OCI-LY1 (cell line): ENCODE measurements around the gene ADAMTS18.

Experiments
- H2AFZ ChIP-seq: fragments of 200-600 bp; sonication (generic), shearing (Covaris generic); 2 replicates; pipeline ENCODE4 v1.6.0; 2014; ENCODE audit warnings: antibody characterized with exemption, mild to moderate bottlenecking, low read length
- H3F3A ChIP-seq: fragments of 200-600 bp; sonication (generic), shearing (Covaris generic); 2 replicates; pipeline ENCODE4 v1.6.0; 2014; ENCODE audit warnings: mild to moderate bottlenecking, antibody characterized with exemption, low read length, moderate library complexity; ENCODE audit not compliant: insufficient read depth
- H3K27ac ChIP-seq: fragments of 200-600 bp; sonication (generic); 2 replicates; pipeline ENCODE4 v1.5.1; 2014; ENCODE audit warnings: low read length, mixed run types, mild to moderate bottlenecking, low read depth; ENCODE audit not compliant: poor library complexity, severe bottlenecking
- H3K27me3 ChIP-seq: fragments of 200-600 bp; sonication (generic); 2 replicates; pipeline ENCODE4 v1.6.0; 2014; ENCODE audit warnings: antibody characterized with exemption, mild to moderate bottlenecking, low read length, moderate library complexity; ENCODE audit not compliant: insufficient read depth
- H3K36me3 ChIP-seq: fragments of 200-600 bp; sonication (generic); 2 replicates; pipeline ENCODE4 v1.6.1; 2014; ENCODE audit warnings: mild to moderate bottlenecking, antibody characterized with exemption, low read length, moderate library complexity, mixed read lengths; ENCODE audit not compliant: insufficient read depth
- H3K4me1 ChIP-seq: fragments of 200-600 bp; sonication (generic); 2 replicates; pipeline ENCODE4 v1.5.1; 2014; ENCODE audit warnings: mild to moderate bottlenecking, low read length, moderate library complexity; ENCODE audit not compliant: insufficient read depth, severe bottlenecking
- H3K4me2 ChIP-seq: fragments of 200-600 bp; sonication (generic), shearing (Covaris generic); 2 replicates; pipeline ENCODE4 v1.6.1; 2014; ENCODE audit warnings: low read length
- H3K4me3 ChIP-seq: fragments of 200-600 bp; sonication (generic); 2 replicates; pipeline ENCODE4 v1.5.1; 2014; ENCODE audit warnings: low read length, low read depth, mild to moderate bottlenecking, mixed read lengths; ENCODE audit not compliant: poor library complexity, severe bottlenecking
- H3K79me2 ChIP-seq: fragments of 200-600 bp; shearing (Covaris generic); 2 replicates; pipeline ENCODE4 v1.6.1; 2016; ENCODE audit warnings: mixed run types, low read length, mixed read lengths; ENCODE audit not compliant: insufficient read depth
- H3K9ac ChIP-seq: fragments of 200-600 bp; sonication (generic), shearing (Covaris generic); 2 replicates; pipeline ENCODE4 v1.6.1; 2014; ENCODE audit warnings: mild to moderate bottlenecking, low read length, mixed read lengths
- H3K9me2 ChIP-seq: fragments of 200-600 bp; sonication (generic), shearing (Covaris generic); 2 replicates; pipeline ENCODE4 v1.6.1; 2014; ENCODE audit warnings: low read depth, mild to moderate bottlenecking, low read length, mixed read lengths
- H3K9me3 ChIP-seq: fragments of 200-600 bp; shearing (Covaris generic); 2 replicates; pipeline ENCODE4 v1.6.1; 2014; ENCODE audit warnings: low read length, mixed read lengths
- H4K20me1 ChIP-seq: fragments of 200-600 bp; sonication (generic), shearing (Covaris generic); 2 replicates; pipeline ENCODE4 v1.6.0; 2016; ENCODE audit warnings: mild to moderate bottlenecking, low read length; ENCODE audit not compliant: insufficient read depth
- EZH2 ChIP-seq: fragments of 200-600 bp; sonication (generic), shearing (Covaris generic); IDR thresholded peaks from 2 replicates; pipeline ENCODE4 v1.8.0; 2017; ENCODE audit warnings: borderline replicate concordance, mixed run types, mild to moderate bottlenecking, antibody characterized with exemption, low read length, moderate library complexity, mixed read lengths
- TF ChIP-seq, protein P1 (sequence below): fragments of 200-600 bp; sonication (generic), shearing (Covaris generic); IDR thresholded peaks from 2 replicates; pipeline ENCODE4 v1.5.1; 2017; ENCODE audit warnings: mild to moderate bottlenecking, antibody characterized with exemption, low read length, moderate library complexity, mixed read lengths

The ADAMTS18 gene

GRCh38 chr16:77299395-77299794 lies 135.4 kb downstream of the ADAMTS18 start:
- no peaks in the 10 kb centered on the region for H3F3A ChIP-seq
- H3K27me3 ChIP-seq, result no peaks in the 10 kb centered on the region
- H3K9ac ChIP-seq, result no peak overlapping the region
- H3K9me2 ChIP-seq, result no peaks in the 10 kb centered on the region
- H3K9me3 ChIP-seq, result no peaks in the 10 kb centered on the region
- no peak overlapping the region for H3K27ac ChIP-seq
- TF ChIP-seq, protein P1, sequence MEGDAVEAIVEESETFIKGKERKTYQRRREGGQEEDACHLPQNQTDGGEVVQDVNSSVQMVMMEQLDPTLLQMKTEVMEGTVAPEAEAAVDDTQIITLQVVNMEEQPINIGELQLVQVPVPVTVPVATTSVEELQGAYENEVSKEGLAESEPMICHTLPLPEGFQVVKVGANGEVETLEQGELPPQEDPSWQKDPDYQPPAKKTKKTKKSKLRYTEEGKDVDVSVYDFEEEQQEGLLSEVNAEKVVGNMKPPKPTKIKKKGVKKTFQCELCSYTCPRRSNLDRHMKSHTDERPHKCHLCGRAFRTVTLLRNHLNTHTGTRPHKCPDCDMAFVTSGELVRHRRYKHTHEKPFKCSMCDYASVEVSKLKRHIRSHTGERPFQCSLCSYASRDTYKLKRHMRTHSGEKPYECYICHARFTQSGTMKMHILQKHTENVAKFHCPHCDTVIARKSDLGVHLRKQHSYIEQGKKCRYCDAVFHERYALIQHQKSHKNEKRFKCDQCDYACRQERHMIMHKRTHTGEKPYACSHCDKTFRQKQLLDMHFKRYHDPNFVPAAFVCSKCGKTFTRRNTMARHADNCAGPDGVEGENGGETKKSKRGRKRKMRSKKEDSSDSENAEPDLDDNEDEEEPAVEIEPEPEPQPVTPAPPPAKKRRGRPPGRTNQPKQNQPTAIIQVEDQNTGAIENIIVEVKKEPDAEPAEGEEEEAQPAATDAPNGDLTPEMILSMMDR, result no peak
- TF ChIP-seq EZH2, result no peak
- no peaks in the 10 kb centered on the region for H4K20me1 ChIP-seq
- H3K36me3 ChIP-seq, result no peaks in the 10 kb centered on the region
- no peaks in the 10 kb centered on the region for H3K4me1 ChIP-seq
- H2AFZ ChIP-seq, result no peak overlapping the region
- no peak overlapping the region for H3K4me2 ChIP-seq
- no peaks in the 10 kb centered on the region for H3K79me2 ChIP-seq
- H3K4me3 ChIP-seq, result no peak overlapping the region

DNA sequence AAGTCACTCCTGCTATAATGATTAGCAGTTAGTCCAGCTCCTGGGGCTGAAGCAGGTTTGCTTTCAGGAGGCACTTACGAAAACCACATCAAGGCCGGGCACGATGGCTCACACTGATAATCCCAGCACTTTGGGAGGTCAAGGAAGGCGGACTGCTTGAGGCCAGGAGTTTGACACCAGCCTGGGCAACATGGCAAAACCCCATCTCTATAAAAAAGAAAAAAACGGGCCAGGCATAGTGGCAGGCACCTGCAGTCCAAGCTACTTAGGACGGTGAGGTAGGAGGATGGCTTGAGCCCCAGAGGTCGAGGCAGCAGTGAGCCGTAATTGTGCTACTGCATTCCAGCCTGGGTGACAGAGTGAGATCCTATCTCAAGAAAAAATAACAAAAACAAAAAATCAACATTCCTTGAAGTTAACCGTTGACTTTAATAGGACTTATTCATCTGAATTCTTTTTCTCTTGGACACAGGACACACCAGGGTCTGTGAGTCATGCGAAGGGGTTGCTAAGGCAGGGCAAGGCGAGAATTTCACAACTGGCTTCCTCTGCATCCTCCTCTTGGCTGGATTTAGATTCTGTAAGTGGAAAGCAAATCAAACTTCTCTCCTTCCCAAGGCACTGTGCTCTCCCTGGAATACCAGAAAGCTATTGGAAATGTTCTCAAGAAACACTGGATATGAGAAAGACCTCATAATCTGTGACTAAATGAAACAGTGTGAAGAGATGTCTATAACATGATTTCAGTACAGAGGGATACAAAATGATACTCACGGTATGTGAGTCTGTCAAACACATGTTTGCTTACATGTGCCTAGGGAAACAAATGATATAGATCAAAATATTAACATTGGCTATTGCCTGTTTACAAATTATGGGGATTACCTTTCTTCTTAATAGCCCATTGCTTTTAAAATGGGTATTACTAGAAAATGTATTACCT lies 136.1 kb downstream of the ADAMTS18 start:
- H2AFZ ChIP-seq, result no peak overlapping the region
- no peaks in the 10 kb centered on the region for H3F3A ChIP-seq
- H3K9me2 ChIP-seq, result no peaks in the 10 kb centered on the region
- H4K20me1 ChIP-seq, result no peaks in the 10 kb centered on the region
- no peaks in the 10 kb centered on the region for H3K4me1 ChIP-seq
- no peaks in the 10 kb centered on the region for H3K9me3 ChIP-seq
- TF ChIP-seq, protein P1, result no peak
- TF ChIP-seq EZH2, result no peak
- no peaks in the 10 kb centered on the region for H3K79me2 ChIP-seq
- H3K4me2 ChIP-seq, result no peak overlapping the region
- H3K36me3 ChIP-seq, result no peaks in the 10 kb centered on the region
- H3K27ac ChIP-seq, result no peak overlapping the region
- H3K4me3 ChIP-seq, result no peak overlapping the region
- no peaks in the 10 kb centered on the region for H3K27me3 ChIP-seq
- no peak overlapping the region for H3K9ac ChIP-seq

DNA sequence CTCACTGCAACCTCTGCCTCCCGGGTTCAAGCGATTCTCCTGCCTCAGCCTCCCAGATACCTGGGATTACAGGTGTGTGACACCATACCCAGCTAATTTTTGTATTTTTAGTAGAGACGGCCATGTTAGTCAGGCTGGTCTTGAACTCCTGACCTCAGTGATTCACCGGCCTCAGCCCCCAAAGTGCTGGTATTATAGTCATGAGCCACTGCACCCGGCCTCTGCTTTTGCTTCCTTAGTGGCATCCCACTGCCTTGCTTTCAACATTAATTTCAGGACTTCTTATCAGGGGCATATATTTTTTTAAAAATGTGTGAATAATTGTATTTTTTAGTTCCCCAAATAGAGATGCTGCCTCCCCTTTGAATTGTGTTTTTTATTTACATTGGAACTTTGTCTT lies 136.8 kb downstream of the ADAMTS18 start:
- TF ChIP-seq, protein P1, result no peak
- no peak for TF ChIP-seq EZH2
- no peaks in the 10 kb centered on the region for H3K9me3 ChIP-seq
- H3F3A ChIP-seq, result no peaks in the 10 kb centered on the region
- no peak overlapping the region for H2AFZ ChIP-seq
- H3K4me2 ChIP-seq, result no peak overlapping the region
- H3K4me3 ChIP-seq, result no peak overlapping the region
- no peaks in the 10 kb centered on the region for H3K79me2 ChIP-seq
- H3K27me3 ChIP-seq, result no peaks in the 10 kb centered on the region
- no peaks in the 10 kb centered on the region for H3K4me1 ChIP-seq
- H4K20me1 ChIP-seq, result no peaks in the 10 kb centered on the region
- no peaks in the 10 kb centered on the region for H3K36me3 ChIP-seq
- H3K27ac ChIP-seq, result no peak overlapping the region
- no peaks in the 10 kb centered on the region for H3K9me2 ChIP-seq
- H3K9ac ChIP-seq, result no peak overlapping the region
